ENCODE measurements around the gene CIAO1. TPM values are rescaled to one million over a fixed set of nuclear protein-coding genes. Genes with fewer than 3 reads are reported as not detected.

The CIAO1 gene
- total and polyA plus RNA-seq, 2 of the 8 experiments (the other 6 are each of a cell fraction or from before 2014, with no cell fraction given), result 63.7 to 99.2 TPM

- Histone ChIP-seq H3K56ac (replicated peaks; ENCODE audit: insufficient read length, low read depth, low read length) (no peak overlapping the region), H3K79me1 (ENCODE audit: low read depth, low read length) (no peaks in the 10 kb centered on the region), H2AFZ (ENCODE audit: low read length) (no peak overlapping the region), H4K5ac (ENCODE audit: insufficient read length, low read depth, low read length) (no peak overlapping the region), H3K27me3 (replicated peaks in 1 of 4; ENCODE audit: control insufficient read depth in 3 of 4, extremely low read depth in 1 of 4, insufficient read depth in 3 of 4, low read length in 3 of 4) (peaks cover 3 to 27% (median 22%) of the 10 kb centered on the region in 4 experiments), H4K20me1 (replicated peaks in 1 of 2; ENCODE audit: control insufficient read depth in 1 of 2, insufficient read depth in 2 of 2, low read length in 2 of 2) (no peaks in the 10 kb centered on the region), H2AK5ac (ENCODE audit: low read depth, low read length) (no peak overlapping the region), H2BK15ac (ENCODE audit: low read length) (no peak overlapping the region), H2BK12ac (ENCODE audit: low read depth, low read length) (no peak overlapping the region), H3K4me1 (replicated peaks in 1 of 4; ENCODE audit: control insufficient read depth in 3 of 4, insufficient read depth in 4 of 4, low read length in 3 of 4) (peaks cover 0 to 3% (median 0%) of the 10 kb centered on the region in 4 experiments; a peak in 1 of 7 replicates), H4K8ac (ENCODE audit: extremely low read depth, insufficient read depth, low read length) (no peak overlapping the region), H3K23me2 (ENCODE audit: low read depth, low read length) (peaks cover 12% of the 10 kb centered on the region; the same call in 1 of the 2 replicates), H2BK5ac (ENCODE audit: low read depth, low read length) (no peak overlapping the region), H3K9me3 (ENCODE audit: insufficient read depth in 2 of 2, low read depth in 1 of 2, low read length in 1 of 2) (no peaks in the 10 kb centered on the region), H3K18ac (ENCODE audit: extremely low read depth, low read length) (no peak overlapping the region), H3K36me3 (ENCODE audit: control insufficient read depth in 2 of 4, insufficient read depth in 4 of 4, low read length in 3 of 4) (no peaks in the 10 kb centered on the region), H3K4me3 (ENCODE audit: extremely low read depth in 1 of 4, insufficient read depth in 2 of 4, low read depth in 3 of 4, low read length in 4 of 4) (no peak overlapping the region), H3K9ac (replicated peaks in 1 of 4; ENCODE audit: extremely low read depth in 1 of 4, low read depth in 3 of 4, low read length in 3 of 4) (no peak overlapping the region), H3K4ac (replicated peaks; ENCODE audit: insufficient read length, low read depth, low read length) (no peak overlapping the region), H2BK20ac (ENCODE audit: low read length) (no peak overlapping the region), H2BK120ac (replicated peaks; ENCODE audit: low read depth, low read length) (no peak overlapping the region), H3K23ac (ENCODE audit: insufficient read length) (no peak overlapping the region), H3K27ac (ENCODE audit: low read depth, low read length) (no peak overlapping the region), H3K14ac (ENCODE audit: insufficient read length) (no peak overlapping the region), H4K91ac (replicated peaks; ENCODE audit: insufficient read length, low read length) (no peak overlapping the region), H3K79me2 (ENCODE audit: control insufficient read depth in 1 of 2, insufficient read depth in 2 of 2, low read length in 2 of 2) (no peaks in the 10 kb centered on the region), H3K4me2 (ENCODE audit: insufficient read depth in 1 of 2, low read depth in 2 of 2, low read length in 2 of 2) (no peak overlapping the region)
- CTCF ChIA-PET (ENCODE audit: partially characterized antibody), result interaction anchor here (1.1 kb wide), 1 partner anchor 179 kb away, joined by 3 read pairs; no protein-coding TSS in a partner anchor
- DNase-seq (ENCODE audit: low read depth in 1 of 2, low spot score in 2 of 2) (no peak), FAIRE-seq (no peak)
- POLR2A ChIA-PET (ENCODE audit: partially characterized antibody), result no interaction called here
- 100% methylated on average over 4 of the region's 4 CpGs; no CpG with 5 or more reads in 1 of the 2 experiments for whole genome bisulfite sequencing, 2 experiments (ENCODE audit: extremely low coverage in 1 of 2, insufficient coverage in 1 of 2, insufficient read length in 1 of 2, insufficient replicate concordance in 2 of 2, low coverage in 1 of 2, low lambda C conversion rate in 2 of 2, missing lambda C conversion rate in 1 of 2)
- no peak for TF ChIP-seq KDM4A (IDR thresholded peaks at IDR 0.05; ENCODE audit: low read depth, low read length, severe bottlenecking)
- TF ChIP-seq CTCF (IDR thresholded peaks at IDR 0.05; ENCODE audit: control extremely low read depth in 1 of 3, insufficient read depth in 1 of 3, low read depth in 1 of 3, low read length in 3 of 3), result no peak
- TF ChIP-seq RBBP5 (IDR thresholded peaks at IDR 0.05; ENCODE audit: borderline replicate concordance, low read depth, low read length), result no peak
- TF ChIP-seq EP300 (IDR thresholded peaks at IDR 0.05; ENCODE audit: borderline replicate concordance in 1 of 2, low read depth in 2 of 2, low read length in 2 of 2), result no peak
- TF ChIP-seq TAF7 (optimal IDR thresholded peaks at IDR 0.05; ENCODE audit: borderline replicate concordance, low read depth, low read length), result no peak
- TF ChIP-seq HDAC2 (IDR thresholded peaks at IDR 0.05; ENCODE audit: borderline replicate concordance in 1 of 2, low read depth in 2 of 2, low read length in 2 of 2), result no peak
- no peak for TF ChIP-seq EZH2 (IDR thresholded peaks at IDR 0.05; ENCODE audit: low read depth, low read length, severe bottlenecking)
- no peak for TF ChIP-seq RNF2 (IDR thresholded peaks at IDR 0.05; ENCODE audit: borderline replicate concordance, low read depth, low read length, missing control alignments, poor library complexity, severe bottlenecking)
These were observed 51.6 kb downstream of the CIAO1 start for GRCh38 chr2:96317584-96317997.

All from H1 (cell line).